Activated T-cell treated with anti-CD3 and anti-CD28 coated beads for 4 hours (primary cell): ENCODE data around the gene SPTBN5.

Experiments
- DNase-seq: peaks from one replicate; pipeline ENCODE4 v3.0.0-alpha.2; 2020

The SPTBN5 gene

DNA sequence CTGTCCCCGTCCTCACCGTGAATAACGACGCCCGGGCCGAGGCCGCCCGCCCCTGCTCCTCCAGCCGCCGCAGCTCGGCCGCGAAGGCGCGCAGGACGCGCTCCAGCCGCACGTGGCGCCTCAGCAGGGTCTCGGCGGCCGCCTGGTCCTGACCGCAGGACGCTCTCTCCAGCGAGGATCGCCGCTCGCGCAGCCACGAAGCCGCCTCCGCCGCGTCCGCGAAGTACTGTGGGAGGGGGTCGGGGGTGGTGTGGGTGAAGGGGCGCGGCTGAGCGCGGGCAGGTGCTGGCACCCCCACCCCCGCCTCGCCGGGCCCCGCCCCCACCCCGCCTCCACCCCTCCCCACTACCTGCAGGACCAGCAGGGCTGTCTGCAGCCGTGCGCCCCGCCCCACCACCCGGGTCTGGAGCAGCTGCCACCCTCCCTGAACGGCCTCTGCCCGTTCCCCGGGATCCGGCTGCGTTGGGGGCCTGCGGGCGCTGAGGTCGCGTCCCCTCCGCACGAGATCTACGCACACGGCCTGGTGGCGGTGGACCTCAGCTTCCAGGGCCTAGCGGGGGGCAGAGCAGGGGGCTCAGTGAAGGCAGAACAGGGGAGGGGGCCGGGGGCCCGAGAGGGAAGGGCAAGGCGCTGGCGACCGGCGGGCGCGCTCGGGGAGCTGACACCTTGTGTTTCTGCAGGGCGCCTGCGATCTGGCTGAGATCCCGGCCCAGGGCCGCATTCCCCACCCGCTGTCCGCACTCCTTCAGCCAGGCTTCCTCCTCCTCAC is 11.7 kb downstream of the SPTBN5 start:
- no peak for DNase-seq

- DNase-seq: no peak
Measured at GRCh38 chr15:41881550-41881919, 12.3 kb downstream of the SPTBN5 start.

DNA sequence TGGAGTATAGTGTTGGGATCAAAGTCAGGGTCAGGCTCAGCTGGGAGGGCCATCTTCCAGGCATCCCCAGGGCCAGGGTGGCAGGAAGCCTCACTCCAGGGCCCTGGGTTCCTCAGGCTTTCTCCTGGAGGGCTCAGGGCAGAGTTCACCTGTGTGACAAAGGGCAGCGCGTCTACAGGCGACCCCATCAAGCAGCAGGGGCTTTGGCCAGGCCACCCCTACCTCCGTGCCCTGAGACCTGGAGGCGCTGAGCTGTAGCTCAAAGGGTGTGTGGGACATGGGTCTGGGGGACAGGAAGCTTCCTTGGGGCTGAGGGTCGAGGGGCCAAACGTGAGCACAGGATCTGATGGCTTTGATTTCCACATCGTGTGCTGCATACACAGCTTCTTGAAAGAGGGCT is 12.8 kb downstream of the SPTBN5 start:
- no peak for DNase-seq

DNA sequence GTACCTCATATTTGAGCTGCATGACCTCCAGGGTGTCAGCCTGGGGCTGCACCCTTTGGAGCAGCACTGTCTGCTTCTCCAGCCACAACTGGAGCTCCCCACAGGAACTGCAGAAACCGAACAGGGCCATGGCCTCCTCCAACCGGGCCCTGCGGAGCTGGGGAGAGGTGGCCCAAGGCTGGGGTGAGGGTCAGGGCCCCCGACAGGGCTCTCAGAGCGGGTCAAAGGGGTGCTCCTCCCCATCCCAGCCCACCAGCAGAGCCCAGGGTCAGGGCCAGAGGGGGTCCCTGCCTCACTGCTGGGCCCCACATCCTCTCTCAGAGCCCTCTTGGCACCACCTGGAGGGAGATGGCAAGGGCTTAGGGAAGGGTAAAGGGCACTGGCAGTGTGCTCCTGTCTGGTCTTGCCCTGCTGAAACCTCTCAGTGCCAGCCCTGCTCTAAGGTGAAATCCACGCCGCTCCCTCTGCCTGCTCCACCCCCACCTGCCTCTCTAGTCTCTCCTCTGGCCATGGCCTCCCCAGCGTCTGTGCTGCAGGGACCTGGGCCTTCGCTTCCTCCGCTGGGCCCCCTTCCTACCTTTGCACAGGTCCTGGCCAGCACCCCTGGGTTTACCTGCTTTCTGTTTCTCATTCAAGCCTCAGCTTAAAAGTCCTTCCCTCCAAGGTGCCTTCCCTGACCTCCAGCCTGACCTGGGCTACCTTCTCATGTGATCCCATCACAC is 13.5 kb downstream of the SPTBN5 start:
- DNase-seq: no peak

DNA sequence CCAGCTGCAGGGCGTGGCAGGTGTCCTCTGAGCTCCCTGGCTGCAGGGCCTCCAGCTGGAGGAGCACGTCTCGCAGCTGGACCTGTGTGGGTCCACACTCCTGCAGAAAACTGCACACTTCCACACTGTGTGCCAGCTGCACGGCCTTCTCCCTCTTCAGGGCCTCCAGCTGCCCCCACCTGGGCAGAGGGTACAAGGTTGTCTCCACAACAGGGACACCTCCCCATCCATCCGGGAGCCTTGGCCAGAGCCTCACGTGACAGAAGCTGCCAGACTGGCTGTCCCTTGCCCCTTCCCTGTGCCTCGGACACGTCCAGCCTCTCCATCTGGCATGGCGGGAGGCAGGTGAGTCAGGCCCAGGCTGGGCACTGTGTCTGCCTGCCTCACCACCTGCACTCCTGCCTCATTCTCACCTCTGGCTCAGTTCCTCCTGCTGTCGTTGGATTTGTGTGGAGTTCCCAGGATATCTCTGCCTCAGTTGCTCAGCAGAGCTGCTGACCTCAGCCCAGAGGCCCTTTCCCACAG is 14.5 kb downstream of the SPTBN5 start:
- DNase-seq: no peak

DNA sequence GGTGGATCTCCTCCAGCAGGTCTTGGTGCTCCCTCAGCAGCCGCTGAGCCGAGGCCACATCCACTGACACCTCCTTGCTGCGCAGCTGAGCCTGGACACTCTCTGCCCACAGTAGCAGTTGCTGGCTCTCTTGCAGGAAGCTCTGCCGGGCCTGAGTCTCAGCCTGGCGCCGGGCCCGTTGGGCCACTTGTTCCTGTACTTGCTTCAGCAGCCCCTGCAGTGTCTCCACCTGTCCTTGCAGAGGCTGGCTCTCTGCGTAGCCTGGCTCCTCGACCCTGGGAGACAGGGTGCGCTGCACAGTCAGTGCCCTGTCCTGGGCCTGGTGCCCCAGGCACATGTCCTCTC is 15.5 kb downstream of the SPTBN5 start:
- DNase-seq: no peak

DNA sequence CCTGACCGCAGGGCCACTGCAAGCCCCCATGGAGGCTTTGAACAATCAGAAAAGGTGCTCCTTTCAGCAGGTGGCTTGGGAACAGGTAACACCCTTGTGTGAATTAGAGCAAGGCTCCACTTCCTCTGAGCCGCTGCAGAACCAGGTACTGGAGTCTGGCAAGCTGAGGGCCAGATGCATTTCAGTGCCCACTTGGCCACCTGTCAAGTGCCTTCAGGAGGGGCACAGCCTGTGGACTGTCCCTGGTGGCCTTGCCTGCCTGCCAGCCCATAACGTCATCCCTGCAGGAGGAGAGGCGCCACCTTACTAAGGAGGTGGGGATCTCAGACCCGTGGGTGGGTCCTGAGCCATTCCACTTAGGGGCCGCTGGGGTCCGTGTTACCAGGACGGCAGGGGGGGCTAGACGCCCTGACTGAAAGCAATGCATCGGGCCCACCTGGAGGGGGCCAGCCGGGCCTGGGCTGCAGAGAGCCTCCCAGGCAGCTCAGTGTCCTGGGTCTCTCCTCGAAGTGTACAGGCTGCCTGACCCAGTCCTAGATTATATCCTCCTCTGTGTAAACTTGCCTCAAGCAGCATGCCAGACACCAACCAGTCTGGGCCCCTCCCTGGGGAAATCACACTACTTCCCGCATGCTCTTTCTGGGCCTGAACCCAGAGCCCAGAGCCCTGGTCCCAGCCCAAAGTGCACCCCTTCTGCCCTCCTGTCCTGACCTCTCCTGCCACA is 16.1 kb downstream of the SPTBN5 start:
- no peak for DNase-seq

GRCh38 chr15:41876689-41877088 is 17.2 kb downstream of the SPTBN5 start:
- DNase-seq: no peak

DNA sequence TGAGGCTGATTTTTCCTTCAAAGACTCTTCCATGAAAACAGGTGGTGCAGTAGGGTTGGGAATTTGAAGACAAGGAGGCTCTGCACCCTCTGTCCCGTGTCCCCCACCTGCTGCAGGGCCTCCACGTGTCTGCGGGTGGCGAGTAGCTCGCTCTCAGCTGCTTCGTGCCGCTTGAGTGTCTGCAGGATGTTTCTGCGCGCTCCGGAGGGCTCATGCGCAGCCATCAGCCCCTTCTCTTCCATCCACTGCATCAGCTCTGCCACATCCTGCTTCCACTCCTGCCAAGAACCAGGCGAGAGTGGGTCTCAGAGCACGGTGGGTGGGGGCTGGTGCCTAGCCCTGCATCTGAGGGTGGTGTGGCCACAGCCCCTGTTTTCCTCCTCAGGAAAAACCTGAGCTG is 17.8 kb downstream of the SPTBN5 start:
- DNase-seq: no peak

- no peak for DNase-seq
Measured at GRCh38 chr15:41874736-41875135, 19.1 kb downstream of the SPTBN5 start.

DNA sequence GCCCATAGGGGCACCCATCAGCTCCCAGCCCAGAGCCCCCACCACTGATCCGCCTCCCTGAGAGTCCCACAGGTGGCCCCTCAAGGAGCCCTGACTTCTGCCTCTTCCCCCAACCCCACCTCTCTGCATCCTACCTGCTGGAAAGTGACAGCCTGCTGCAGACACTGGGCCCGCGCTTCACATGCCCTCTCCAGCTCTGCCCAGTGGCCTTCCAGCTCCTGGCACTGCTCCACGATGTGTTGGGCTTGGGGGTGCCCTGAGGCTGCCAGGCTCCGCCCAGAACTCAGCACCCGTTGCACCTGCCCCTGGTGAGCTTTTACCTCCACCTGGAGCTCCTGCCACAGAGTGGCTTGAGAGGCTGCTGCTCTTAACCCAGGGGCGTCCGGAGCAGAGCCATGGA is 20.1 kb downstream of the SPTBN5 start:
- no peak for DNase-seq

- DNase-seq: no peak
Measured at GRCh38 chr15:41872166-41872747, 21.6 kb downstream of the SPTBN5 start.

DNA sequence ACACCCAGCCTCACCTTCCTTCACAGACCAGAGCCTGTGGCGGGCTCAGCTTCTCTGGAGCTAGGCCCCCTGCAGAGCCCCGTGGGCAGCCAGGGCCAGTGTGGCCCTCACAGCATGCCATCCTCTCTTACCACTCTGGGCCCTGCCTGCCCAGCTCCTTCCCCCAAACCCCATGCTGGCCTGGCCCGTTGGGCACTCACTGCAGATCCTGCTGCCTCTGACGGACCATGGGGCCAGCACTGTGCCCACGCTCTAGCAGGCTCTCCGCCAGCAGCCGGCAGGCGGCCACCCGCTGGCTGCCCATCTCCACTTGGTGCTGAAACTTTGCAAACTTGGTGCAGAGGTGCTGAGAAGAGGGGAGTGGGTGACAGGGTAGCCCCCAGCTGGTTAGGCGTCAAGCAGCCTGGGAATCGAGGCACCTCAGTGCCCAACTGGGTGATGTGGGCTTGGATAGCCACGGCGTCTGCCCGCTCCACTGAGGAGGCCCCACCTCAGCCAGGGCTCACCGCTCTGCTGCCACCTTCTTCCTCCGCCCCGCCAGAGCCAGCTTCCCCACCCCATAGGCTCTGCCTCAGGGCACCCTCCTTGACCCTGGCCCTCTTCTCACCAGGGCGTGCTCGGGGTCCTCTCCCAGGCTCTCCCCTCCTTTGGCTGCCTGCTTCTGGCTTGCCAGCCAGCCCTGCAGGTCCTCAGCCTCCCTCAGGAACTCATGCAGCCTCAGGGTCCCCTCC is 22.5 kb downstream of the SPTBN5 start:
- DNase-seq: no peak

GRCh38 chr15:41870689-41871081 is 23.2 kb downstream of the SPTBN5 start:
- DNase-seq: no peak

- no peak for DNase-seq
Measured at GRCh38 chr15:41869770-41870688, 23.8 kb downstream of the SPTBN5 start.

DNA sequence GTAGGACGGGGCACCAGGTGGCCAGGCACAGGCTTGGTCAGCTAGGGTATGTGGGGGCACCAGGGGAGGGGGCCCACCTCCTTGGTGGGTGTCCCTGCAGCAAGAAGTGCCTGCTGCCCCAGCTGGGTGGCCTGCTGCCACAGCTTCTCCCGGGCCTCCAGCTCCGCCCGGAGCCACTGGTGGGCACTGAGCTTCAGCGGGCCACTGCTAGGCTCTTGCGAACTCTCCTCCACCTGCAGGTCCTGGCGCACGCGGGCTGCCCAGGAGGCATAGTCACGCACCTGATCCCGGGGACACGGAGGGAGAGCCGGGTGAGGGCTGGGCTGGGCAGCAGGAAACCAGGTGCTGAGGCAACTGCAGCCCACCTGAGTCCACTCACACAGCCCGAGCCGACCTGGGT is 25.5 kb downstream of the SPTBN5 start:
- DNase-seq: no peak

DNA sequence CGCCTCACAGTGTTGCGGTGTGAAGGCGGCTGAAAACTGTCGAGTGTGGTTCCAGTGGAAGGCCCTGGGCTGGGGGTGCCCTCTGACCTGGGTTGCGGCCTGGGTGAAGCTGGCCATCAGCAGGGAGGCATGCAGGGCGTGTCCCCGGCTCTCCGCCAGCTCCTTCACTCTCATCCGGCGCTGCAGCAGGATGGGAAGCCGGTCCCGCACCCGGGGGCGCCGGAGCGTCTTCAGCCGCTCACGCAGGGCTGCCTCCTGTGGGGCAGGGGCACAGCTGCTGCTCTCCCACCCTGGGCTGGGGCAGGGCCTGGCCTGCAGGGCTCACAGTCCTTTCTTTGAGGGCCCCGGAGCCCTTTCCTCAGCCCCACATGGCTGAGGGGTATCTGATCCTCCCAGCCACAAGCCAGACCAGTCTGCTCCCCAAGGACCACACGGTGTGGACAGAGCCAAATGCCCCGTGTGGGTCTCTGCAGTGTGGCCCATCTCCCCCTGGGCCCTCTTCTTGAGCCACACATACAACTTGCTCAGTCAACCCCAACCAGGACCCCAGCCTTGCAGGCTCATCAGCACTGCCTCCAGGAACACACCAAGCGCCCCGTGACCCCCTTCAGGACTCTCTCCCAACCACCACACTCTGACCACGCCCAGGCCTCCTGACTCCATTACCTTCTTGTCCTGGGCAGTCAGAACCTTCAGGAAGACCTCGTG is 26.8 kb downstream of the SPTBN5 start:
- DNase-seq: no peak

DNA sequence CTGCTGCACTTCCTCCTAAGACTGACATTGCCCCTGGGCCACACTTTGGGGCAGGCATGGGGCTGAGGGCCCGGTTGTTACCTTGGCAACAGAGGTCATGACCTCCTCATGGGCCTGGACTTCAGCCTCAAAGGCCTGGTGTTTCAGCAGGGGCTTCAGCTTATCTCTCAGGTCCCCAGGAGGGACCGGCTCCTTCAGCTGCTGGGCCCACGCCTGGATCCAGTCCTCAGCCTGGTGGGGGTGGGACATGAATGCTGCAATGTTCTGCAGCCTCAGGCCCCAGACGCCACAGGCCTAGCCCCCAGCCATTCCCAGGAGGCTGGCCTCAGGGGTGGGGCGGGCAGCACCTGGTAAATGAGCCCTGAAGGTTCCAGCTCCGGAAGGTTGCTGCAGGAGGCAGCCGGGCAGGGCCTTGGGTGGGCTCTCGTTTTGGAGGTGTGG is 27.6 kb downstream of the SPTBN5 start:
- DNase-seq: no peak

DNA sequence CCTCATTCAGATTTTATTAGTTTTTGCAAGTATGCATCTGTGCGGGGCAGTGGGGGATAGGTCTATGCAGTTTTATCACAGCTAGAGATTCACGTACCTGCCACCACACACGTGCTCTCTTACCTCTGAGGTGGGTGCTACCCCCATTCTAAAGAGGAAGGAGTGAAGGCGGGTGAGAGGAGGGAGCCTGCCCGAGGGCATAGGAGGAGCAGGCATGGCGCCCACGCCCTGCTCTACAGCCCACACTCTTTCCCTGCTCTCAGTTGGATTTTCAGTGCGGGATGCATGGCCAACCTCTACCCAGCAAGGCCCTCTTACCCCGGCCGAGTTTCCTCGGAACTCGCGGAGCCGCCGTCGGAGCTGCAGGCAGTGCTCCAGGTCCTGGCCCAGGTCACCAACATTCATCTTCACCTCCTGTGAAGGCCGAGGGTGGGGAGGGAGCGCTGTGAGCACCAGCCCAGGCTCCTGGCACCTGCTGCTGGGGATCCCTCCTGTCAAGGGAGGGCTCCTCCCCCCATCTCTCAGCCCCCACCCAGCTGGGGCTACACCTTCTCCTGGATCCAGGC is 28.3 kb downstream of the SPTBN5 start:
- DNase-seq: no peak

DNA sequence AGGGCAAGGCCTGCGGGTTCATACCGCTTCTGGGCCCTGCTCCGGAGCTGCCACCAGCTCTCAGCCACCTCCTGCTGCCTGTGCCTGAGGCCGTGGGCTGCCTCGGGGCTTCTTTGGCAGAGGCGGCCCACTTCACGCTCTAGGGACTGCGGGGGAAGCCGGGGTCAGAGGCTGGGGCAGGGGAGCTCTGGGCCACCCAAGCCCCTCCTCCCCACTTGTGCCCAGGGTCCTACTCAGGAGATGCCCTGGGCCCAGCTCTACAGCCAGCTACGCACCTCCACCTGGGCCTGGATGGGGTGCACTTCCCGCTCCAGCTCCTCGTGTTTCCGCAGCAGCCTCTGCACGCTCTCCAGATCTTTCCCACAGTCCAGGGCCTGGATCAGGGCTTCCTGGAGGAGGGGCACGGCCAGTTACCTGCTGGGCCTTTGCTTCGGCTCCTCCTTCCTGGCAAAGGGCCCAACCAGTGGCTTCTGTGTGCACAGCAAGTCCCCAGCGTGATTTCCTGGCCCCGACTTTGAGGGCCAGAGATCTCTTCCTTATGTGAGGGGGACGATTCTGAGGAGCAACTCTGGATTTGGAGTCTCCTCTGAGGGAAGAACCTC is 31.2 kb downstream of the SPTBN5 start:
- no peak for DNase-seq
